SK-N-SH treated with all-trans-retinoic acid at 6 μM for 48 hours (cell line): Measurements from ENCODE around the gene TMC4.

Source experiments
- ATAC-seq: fragments of 200-7000 bp; cut with Tn5 transposase; 3 replicates; pipeline ENCODE4 v1.9.1; 2020; ENCODE audit warnings: mild to moderate bottlenecking, moderate library complexity
- ARNTL ChIP-seq: fragments of 450-650 bp; formaldehyde crosslinking; IDR thresholded peaks from 2 replicates; pipeline ENCODE4 v1.5.0; 2020; ENCODE audit warnings: low read depth, mild to moderate bottlenecking, moderate library complexity, borderline replicate concordance
- BACH2 ChIP-seq: fragments of 250-450 bp; sonication (Bioruptor Pico); IDR thresholded peaks from 2 replicates; pipeline ENCODE4 v1.9.0; 2021; ENCODE audit warnings: mild to moderate bottlenecking, borderline replicate concordance
- CSDC2 ChIP-seq: fragments of 250-450 bp; sonication (Bioruptor Pico); IDR thresholded peaks from 2 replicates; pipeline ENCODE4 v1.5.0; 2020; ENCODE audit warnings: mild to moderate bottlenecking, moderate library complexity
- ESRRG ChIP-seq: fragments of 250-450 bp; sonication (Bioruptor Pico); IDR thresholded peaks from 2 replicates; pipeline ENCODE4 v1.6.1; 2021; ENCODE audit warnings: mild to moderate bottlenecking
- GLIS3 ChIP-seq: fragments of 250-450 bp; sonication (Bioruptor Pico); IDR thresholded peaks from 2 replicates; pipeline ENCODE4 v1.5.0; 2020; ENCODE audit warnings: mild to moderate bottlenecking, moderate library complexity
- OSR1 ChIP-seq: fragments of 250-450 bp; sonication (Bioruptor Pico); IDR thresholded peaks from 2 replicates; pipeline ENCODE4 v1.8.0; 2022; ENCODE audit warnings: moderate library complexity, mild to moderate bottlenecking, inconsistent platforms
- PATZ1 ChIP-seq: fragments of 250-450 bp; sonication (Bioruptor Pico); IDR thresholded peaks from 2 replicates; pipeline ENCODE4 v1.8.0; 2020; ENCODE audit warnings: mild to moderate bottlenecking, moderate library complexity, borderline replicate concordance
- PPARA ChIP-seq: fragments of 250-450 bp; sonication (Bioruptor Pico); IDR thresholded peaks from 2 replicates; pipeline ENCODE4 v1.5.0; 2020; ENCODE audit warnings: mild to moderate bottlenecking, borderline replicate concordance
- RARB ChIP-seq: fragments of 250-450 bp; sonication (Bioruptor Pico); IDR thresholded peaks from 2 replicates; pipeline ENCODE4 v1.8.0; 2021; ENCODE audit warnings: mild to moderate bottlenecking, moderate library complexity
- SNAI2 ChIP-seq: fragments of 250-450 bp; sonication (Bioruptor Pico); IDR thresholded peaks from 2 replicates; pipeline ENCODE4 v1.5.0; 2020; ENCODE audit warnings: mild to moderate bottlenecking, moderate library complexity
- TCF4 ChIP-seq: fragments of 250-450 bp; sonication (Bioruptor Pico); IDR thresholded peaks from 2 replicates; pipeline ENCODE4 v1.8.0; 2021; ENCODE audit warnings: mild to moderate bottlenecking, moderate library complexity, borderline replicate concordance
- TOX ChIP-seq: fragments of 250-450 bp; sonication (Bioruptor Pico); IDR thresholded peaks from 2 replicates; pipeline ENCODE4 v1.8.0; 2021; ENCODE audit warnings: mild to moderate bottlenecking, moderate library complexity, borderline replicate concordance
- TSHZ2 ChIP-seq: fragments of 250-450 bp; sonication (Bioruptor Pico); IDR thresholded peaks from 2 replicates; pipeline ENCODE4 v1.5.0; 2020; ENCODE audit warnings: mild to moderate bottlenecking, moderate library complexity
- ZC3H10 ChIP-seq: fragments of 250-450 bp; sonication (Bioruptor Pico); IDR thresholded peaks from 2 replicates; pipeline ENCODE4 v1.5.1; 2021; ENCODE audit warnings: mild to moderate bottlenecking, moderate library complexity
- ZNF565 ChIP-seq: fragments of 450-650 bp; formaldehyde crosslinking; conservative IDR thresholded peaks from 2 replicates; pipeline ENCODE4 v1.5.0; 2020; ENCODE audit warnings: low read depth, mild to moderate bottlenecking, moderate library complexity
- ZNF70 ChIP-seq: fragments of 450-650 bp; formaldehyde crosslinking; IDR thresholded peaks from 2 replicates; pipeline ENCODE4 v1.5.0; 2020; ENCODE audit warnings: mild to moderate bottlenecking, moderate library complexity
- ZNF8 ChIP-seq: fragments of 450-650 bp; formaldehyde crosslinking; IDR thresholded peaks from 2 replicates; pipeline ENCODE4 v1.5.0; 2020; ENCODE audit warnings: mild to moderate bottlenecking, moderate library complexity
- TF ChIP-seq, protein P1 (sequence below): fragments of 250-450 bp; sonication (Bioruptor Pico); IDR thresholded peaks from 2 replicates; pipeline ENCODE4 v1.5.1; 2021; ENCODE audit warnings: mild to moderate bottlenecking, moderate library complexity
- TF ChIP-seq, protein P2 (sequence below): fragments of 250-450 bp; sonication (Bioruptor Pico); IDR thresholded peaks from 2 replicates; pipeline ENCODE4 v1.8.0; 2021; ENCODE audit warnings: low read depth, mild to moderate bottlenecking, moderate library complexity, borderline replicate concordance

The TMC4 gene

DNA sequence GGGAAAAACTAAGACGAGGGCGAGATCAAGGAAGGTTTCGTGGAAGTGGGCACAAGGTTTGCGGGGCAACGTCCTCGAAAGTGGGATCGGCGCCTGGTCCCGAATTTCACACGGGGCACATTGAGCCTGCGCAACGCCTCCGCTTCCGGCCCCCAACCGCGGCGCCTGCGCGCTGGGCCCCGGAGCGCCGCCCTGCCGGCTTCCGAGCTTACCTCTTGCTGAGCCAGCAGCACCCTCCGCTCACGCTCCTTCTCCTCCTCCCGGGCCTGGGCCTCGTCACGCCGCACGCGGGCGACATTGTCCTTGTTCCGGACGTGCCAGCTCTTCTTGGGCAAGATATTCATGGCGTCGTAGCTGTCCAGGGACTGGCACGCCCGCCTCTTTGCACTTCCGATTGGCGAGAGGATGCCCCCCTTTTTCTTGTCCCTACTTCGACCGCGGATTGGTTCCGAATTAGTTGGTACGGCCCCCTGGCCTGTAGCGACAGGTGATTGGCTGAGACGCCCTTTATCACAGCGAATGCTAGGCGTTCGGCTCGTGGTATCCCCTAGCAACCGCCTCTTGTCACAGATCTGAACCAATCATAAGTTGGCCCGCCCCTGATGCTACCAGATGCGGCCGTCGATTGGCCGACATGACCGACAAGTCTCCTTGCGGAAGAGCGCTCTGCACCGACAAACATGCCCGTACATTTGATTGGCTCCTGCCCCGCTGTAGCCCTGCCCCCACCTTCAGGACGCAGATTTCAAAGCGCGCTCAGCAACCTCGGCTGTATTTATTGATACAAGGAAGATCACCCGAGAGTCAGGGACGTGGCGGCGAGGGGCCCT, 13.4 kb downstream of the TMC4 start, which contains the start of gene LENG1 (continued):
- no peak for TF ChIP-seq PATZ1 (CRISPR knock-in tag)
- no peak for TF ChIP-seq RARB
- TF ChIP-seq ARNTL, result no peak
- no peak for TF ChIP-seq TSHZ2
- TF ChIP-seq SNAI2 (CRISPR knock-in tag), result no peak
- no peak for TF ChIP-seq PPARA
- TF ChIP-seq BACH2 (CRISPR knock-in tag), result no peak
- TF ChIP-seq ZNF565, result no peak
- TF ChIP-seq, all 23 proteins: peak for 0

- TF ChIP-seq OSR1 (CRISPR knock-in tag), result no peak
- TF ChIP-seq, protein P1, sequence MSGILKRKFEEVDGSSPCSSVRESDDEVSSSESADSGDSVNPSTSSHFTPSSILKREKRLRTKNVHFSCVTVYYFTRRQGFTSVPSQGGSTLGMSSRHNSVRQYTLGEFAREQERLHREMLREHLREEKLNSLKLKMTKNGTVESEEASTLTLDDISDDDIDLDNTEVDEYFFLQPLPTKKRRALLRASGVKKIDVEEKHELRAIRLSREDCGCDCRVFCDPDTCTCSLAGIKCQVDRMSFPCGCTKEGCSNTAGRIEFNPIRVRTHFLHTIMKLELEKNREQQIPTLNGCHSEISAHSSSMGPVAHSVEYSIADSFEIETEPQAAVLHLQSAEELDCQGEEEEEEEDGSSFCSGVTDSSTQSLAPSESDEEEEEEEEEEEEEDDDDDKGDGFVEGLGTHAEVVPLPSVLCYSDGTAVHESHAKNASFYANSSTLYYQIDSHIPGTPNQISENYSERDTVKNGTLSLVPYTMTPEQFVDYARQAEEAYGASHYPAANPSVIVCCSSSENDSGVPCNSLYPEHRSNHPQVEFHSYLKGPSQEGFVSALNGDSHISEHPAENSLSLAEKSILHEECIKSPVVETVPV, result no peak
- TF ChIP-seq, protein P2, sequence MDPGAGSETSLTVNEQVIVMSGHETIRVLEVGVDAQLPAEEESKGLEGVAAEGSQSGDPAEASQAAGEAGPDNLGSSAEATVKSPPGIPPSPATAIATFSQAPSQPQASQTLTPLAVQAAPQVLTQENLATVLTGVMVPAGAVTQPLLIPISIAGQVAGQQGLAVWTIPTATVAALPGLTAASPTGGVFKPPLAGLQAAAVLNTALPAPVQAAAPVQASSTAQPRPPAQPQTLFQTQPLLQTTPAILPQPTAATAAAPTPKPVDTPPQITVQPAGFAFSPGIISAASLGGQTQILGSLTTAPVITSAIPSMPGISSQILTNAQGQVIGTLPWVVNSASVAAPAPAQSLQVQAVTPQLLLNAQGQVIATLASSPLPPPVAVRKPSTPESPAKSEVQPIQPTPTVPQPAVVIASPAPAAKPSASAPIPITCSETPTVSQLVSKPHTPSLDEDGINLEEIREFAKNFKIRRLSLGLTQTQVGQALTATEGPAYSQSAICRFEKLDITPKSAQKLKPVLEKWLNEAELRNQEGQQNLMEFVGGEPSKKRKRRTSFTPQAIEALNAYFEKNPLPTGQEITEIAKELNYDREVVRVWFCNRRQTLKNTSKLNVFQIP (CRISPR knock-in tag), result no peak
- no peak for TF ChIP-seq BACH2 (CRISPR knock-in tag)
- TF ChIP-seq ZC3H10 (CRISPR knock-in tag), result no peak
- TF ChIP-seq TOX, result no peak
- no peak for TF ChIP-seq PATZ1 (CRISPR knock-in tag)
- no peak for TF ChIP-seq GLIS3 (CRISPR knock-in tag)
- no peak for TF ChIP-seq TCF4
- TF ChIP-seq ZNF70 (CRISPR knock-in tag), result no peak
- TF ChIP-seq ZNF565, result no peak
- TF ChIP-seq ZNF8 (CRISPR knock-in tag), result no peak
- TF ChIP-seq SNAI2 (CRISPR knock-in tag), result no peak
- ATAC-seq, result peak; percentile 2
Measured at GRCh38 chr19:54158812-54159351, 14.1 kb downstream of the TMC4 start.

DNA sequence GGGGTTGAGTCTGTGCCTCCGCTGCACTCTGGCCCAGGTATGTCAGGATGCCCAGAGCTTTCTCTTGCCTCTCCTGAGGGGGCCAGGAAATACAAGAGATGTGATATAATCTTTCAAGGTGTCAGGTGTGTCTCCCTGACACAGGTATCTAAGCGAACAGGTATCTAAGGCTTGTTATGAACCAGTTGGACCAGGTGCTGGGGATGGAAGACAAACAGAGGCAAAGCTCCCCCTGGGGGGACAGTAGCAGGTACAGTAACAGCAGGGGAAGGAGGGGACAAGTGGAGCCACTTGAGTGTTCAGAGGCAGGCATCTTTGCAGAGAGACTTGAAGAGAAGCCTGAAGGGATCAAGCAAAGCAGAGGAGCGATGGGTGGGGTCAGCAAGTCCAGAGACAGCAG, 16.0 kb downstream of the TMC4 start:
- no peak for ATAC-seq
- no peak for TF ChIP-seq ZC3H10 (CRISPR knock-in tag)
- no peak for TF ChIP-seq RARB
- no peak for TF ChIP-seq GLIS3 (CRISPR knock-in tag)
- TF ChIP-seq PPARA, result no peak
- TF ChIP-seq ESRRG, result no peak
- TF ChIP-seq TOX, result no peak
- no peak for TF ChIP-seq ARNTL
- TF ChIP-seq, protein P2 (CRISPR knock-in tag), result no peak
- no peak for TF ChIP-seq CSDC2 (CRISPR knock-in tag)
- TF ChIP-seq PATZ1 (CRISPR knock-in tag), result no peak
- no peak for TF ChIP-seq SNAI2 (CRISPR knock-in tag)
- no peak for TF ChIP-seq TSHZ2
